ENCODE measurements around the gene S100A8. TPM values are rescaled to one million over a fixed set of nuclear protein-coding genes. Genes with fewer than 3 reads are reported as not detected.

Gene S100A8
- total RNA-seq, 1 experiment from 2014 or later = 1.4 TPM

GRCh38 chr1:153429266-153430165 is 38.6 kb upstream of the S100A8 start:
- H3K27me3 ChIP-seq (ENCODE audit: insufficient read depth, low read length) = peaks cover 93% of the 10 kb centered on the region
- no peak overlapping the region for H2AFZ ChIP-seq (ENCODE audit: low read depth, low read length, poor library complexity, severe bottlenecking)
- H3K4me3 ChIP-seq (replicated peaks in 1 of 2; ENCODE audit: low read depth in 1 of 2, low read length in 2 of 2) = no peak overlapping the region
- H3K4me1 ChIP-seq (ENCODE audit: control insufficient read depth in 1 of 2, insufficient read depth in 2 of 2, low read length in 2 of 2) = no peaks in the 10 kb centered on the region
- intact Hi-C loops (cut with micrococcal nuclease) = no loop called here
- H3K9ac ChIP-seq (ENCODE audit: low read length) = no peak overlapping the region
- ChIA-PET RAD21 (ENCODE audit: low non-redundant PET in 1 of 2, low total read pairs in 2 of 2, uncharacterized antibody in 2 of 2, unreplicated experiment in 2 of 2) (no interaction called here), CTCF (no interaction called here), POLR2A (no interaction called here)
- H3K9me3 ChIP-seq (ENCODE audit: control insufficient read depth in 1 of 2, insufficient read depth in 1 of 2, low read depth in 1 of 2, low read length in 2 of 2) = no peaks in the 10 kb centered on the region
- H3K79me2 ChIP-seq (ENCODE audit: insufficient read depth, low read length) = no peaks in the 10 kb centered on the region
- no peaks in the 10 kb centered on the region for H3K36me3 ChIP-seq (ENCODE audit: control insufficient read depth in 1 of 2, insufficient read depth in 2 of 2, low read length in 2 of 2)
- DNase-seq (ENCODE audit: low read depth, low spot score) (no peak), ATAC-seq (no peak)
- BruUV-seq (replicated peaks) = no TSS peak
- H4K20me1 ChIP-seq (ENCODE audit: insufficient read depth) = no peaks in the 10 kb centered on the region
- H3K4me2 ChIP-seq (ENCODE audit: low read length) = no peak overlapping the region
- TF ChIP-seq ZBTB33 (IDR thresholded peaks at IDR 0.05; ENCODE audit: extremely low read depth, insufficient replicate concordance, low read length) (no peak), ELF1 (IDR thresholded peaks at IDR 0.05; ENCODE audit: borderline replicate concordance, low read depth) (no peak), SP1 (IDR thresholded peaks at IDR 0.05; ENCODE audit: low read depth) (no peak), CTCF (IDR thresholded peaks at IDR 0.05 in 2 of 3, conservative IDR thresholded peaks at IDR 0.05 in 1 of 3; ENCODE audit: borderline replicate concordance in 1 of 3, insufficient read depth in 1 of 3, low read depth in 2 of 3, low read length in 2 of 3) (no peak)
- H3K9me2 ChIP-seq (ENCODE audit: insufficient read depth) = no peaks in the 10 kb centered on the region
- no peak overlapping the region for H3K27ac ChIP-seq (ENCODE audit: low read depth, low read length)

Measured in HCT116 (cell line).